ENCODE measurements around the gene TNIP2.

DNA sequence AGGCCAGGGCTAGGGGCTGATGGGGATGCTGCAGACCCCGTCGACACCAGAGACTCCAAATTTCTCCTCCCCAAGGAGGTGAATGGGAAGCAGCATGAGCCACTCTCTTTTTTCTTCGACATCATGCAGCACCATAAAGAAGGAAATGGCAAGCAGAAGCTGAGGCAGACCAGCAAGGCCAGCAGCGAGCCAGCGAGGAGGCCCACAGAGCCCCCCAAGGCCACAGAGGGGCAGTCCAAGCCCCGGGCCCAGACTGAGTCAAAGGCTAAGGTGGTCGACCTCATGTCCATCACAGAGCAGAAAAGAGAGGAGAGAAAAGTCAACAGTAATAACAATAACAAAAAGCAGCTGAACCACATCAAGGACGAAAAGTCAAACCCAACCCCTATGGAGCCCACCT, 56.1 kb downstream of the TNIP2 start:
- TF ChIP-seq MTA3 (CRISPR knock-in tag; IDR thresholded peaks at IDR 0.05) (no peak), ZNF317 (CRISPR knock-in tag; IDR thresholded peaks at IDR 0.05) (no peak)
- TF ChIP-seq, protein P1, sequence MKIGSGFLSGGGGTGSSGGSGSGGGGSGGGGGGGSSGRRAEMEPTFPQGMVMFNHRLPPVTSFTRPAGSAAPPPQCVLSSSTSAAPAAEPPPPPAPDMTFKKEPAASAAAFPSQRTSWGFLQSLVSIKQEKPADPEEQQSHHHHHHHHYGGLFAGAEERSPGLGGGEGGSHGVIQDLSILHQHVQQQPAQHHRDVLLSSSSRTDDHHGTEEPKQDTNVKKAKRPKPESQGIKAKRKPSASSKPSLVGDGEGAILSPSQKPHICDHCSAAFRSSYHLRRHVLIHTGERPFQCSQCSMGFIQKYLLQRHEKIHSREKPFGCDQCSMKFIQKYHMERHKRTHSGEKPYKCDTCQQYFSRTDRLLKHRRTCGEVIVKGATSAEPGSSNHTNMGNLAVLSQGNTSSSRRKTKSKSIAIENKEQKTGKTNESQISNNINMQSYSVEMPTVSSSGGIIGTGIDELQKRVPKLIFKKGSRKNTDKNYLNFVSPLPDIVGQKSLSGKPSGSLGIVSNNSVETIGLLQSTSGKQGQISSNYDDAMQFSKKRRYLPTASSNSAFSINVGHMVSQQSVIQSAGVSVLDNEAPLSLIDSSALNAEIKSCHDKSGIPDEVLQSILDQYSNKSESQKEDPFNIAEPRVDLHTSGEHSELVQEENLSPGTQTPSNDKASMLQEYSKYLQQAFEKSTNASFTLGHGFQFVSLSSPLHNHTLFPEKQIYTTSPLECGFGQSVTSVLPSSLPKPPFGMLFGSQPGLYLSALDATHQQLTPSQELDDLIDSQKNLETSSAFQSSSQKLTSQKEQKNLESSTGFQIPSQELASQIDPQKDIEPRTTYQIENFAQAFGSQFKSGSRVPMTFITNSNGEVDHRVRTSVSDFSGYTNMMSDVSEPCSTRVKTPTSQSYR (CRISPR knock-in tag; IDR thresholded peaks at IDR 0.05; ENCODE audit: borderline replicate concordance): no peak
